HG02678 (cell line): ENCODE results near the gene DHRS7B.
"Not testable (repeated sequence)": the region's sequence is repeated elsewhere in the genome, so short reads cannot be mapped to it uniquely, and the experiment has no call there.

Source experiments
- ATAC-seq: cut with Tn5 transposase; IDR thresholded peaks from one replicate; pipeline ENCODE4 v1.9.1; 2021; ENCODE audit warnings: mild to moderate bottlenecking, moderate library complexity; ENCODE audit not compliant: unreplicated experiment

DHRS7B gene

GRCh38 chr17:21202512-21202911, 75.7 kb downstream of the DHRS7B start:
- no peak for ATAC-seq

GRCh38 chr17:21204935-21205334, 78.2 kb downstream of the DHRS7B start:
- ATAC-seq: no peak

- ATAC-seq: no peak
These were observed 81.6 kb downstream of the DHRS7B start for GRCh38 chr17:21208352-21208751.

GRCh38 chr17:21209511-21210175, 82.9 kb downstream of the DHRS7B start:
- no peak for ATAC-seq

- no peak for ATAC-seq
These were observed 83.8 kb downstream of the DHRS7B start for GRCh38 chr17:21210411-21211076.

GRCh38 chr17:21211825-21212479, 85.2 kb downstream of the DHRS7B start:
- no peak for ATAC-seq

GRCh38 chr17:21212826-21213637, 86.3 kb downstream of the DHRS7B start:
- no peak for ATAC-seq

GRCh38 chr17:21213638-21214014, 86.9 kb downstream of the DHRS7B start:
- ATAC-seq: peak; percentile 16

- ATAC-seq: peak; percentile 83
These were observed 87.4 kb downstream of the DHRS7B start, which contains the start of gene TMEM11 for GRCh38 chr17:21214015-21214776. Gene TMEM11, minus strand, starts transcription at chr17:21214161. Its CDS starts 9 bp downstream, at chr17:21214152.

- ATAC-seq: peak; percentile 1
These were observed 88.2 kb downstream of the DHRS7B start for GRCh38 chr17:21214777-21215541.

GRCh38 chr17:21215935-21216334, 89.2 kb downstream of the DHRS7B start:
- ATAC-seq: no peak

GRCh38 chr17:21217346-21217745, 90.6 kb downstream of the DHRS7B start:
- ATAC-seq: no peak

- no peak for ATAC-seq
These were observed 91.3 kb downstream of the DHRS7B start for GRCh38 chr17:21218101-21218500.

- no peak for ATAC-seq
These were observed 92.1 kb downstream of the DHRS7B start for GRCh38 chr17:21218831-21219380.

- ATAC-seq: no peak
These were observed 96.3 kb downstream of the DHRS7B start for GRCh38 chr17:21223086-21223485.

GRCh38 chr17:21227277-21227676, 100.5 kb downstream of the DHRS7B start:
- ATAC-seq: not testable (repeated sequence)

- no peak for ATAC-seq
These were observed 101.3 kb downstream of the DHRS7B start for GRCh38 chr17:21228111-21228510.

GRCh38 chr17:21228845-21229244, 102.1 kb downstream of the DHRS7B start:
- ATAC-seq: no peak

GRCh38 chr17:21231533-21231932, 104.8 kb downstream of the DHRS7B start:
- no peak for ATAC-seq
